HepG2 (cell line): Measurements from ENCODE around the gene PHB1. TPM values are rescaled to one million over a fixed set of nuclear protein-coding genes. Genes with fewer than 3 reads are reported as not detected.

ENCODE experiments used
- ETV6 ChIP-seq: sonication (generic); formaldehyde crosslinking; conservative IDR thresholded peaks from 2 replicates; pipeline ENCODE4 v1.4.0; 2020; ENCODE audit warnings: missing genetic modification reagents
- FOXO1 ChIP-seq: sonication (generic); formaldehyde crosslinking; IDR thresholded peaks from 2 replicates; pipeline ENCODE4 v1.4.0; 2020; ENCODE audit warnings: missing genetic modification reagents
- KLF11 ChIP-seq: IDR thresholded peaks from 2 replicates; pipeline ENCODE4 v1.6.1; 2016; ENCODE audit warnings: missing compliant biosample characterization
- LCORL ChIP-seq, 2 experiments: fragments of 450-650 bp in 1 of 2; sonication (generic) in 1 of 2; formaldehyde crosslinking in 1 of 2; IDR thresholded peaks; 2 replicates each; pipeline versions ENCODE4 v1.5.0 to v1.6.1; 2017 to 2020; ENCODE audit warnings: antibody characterized with exemption in 1 of 2, missing genetic modification reagents in 1 of 2
- NFYC ChIP-seq: IDR thresholded peaks from 2 replicates; pipeline ENCODE4 v1.6.1; 2016; ENCODE audit warnings: missing genetic modification reagents, missing compliant biosample characterization
- SNAI1 ChIP-seq: sonication (generic); formaldehyde crosslinking; IDR thresholded peaks from 2 replicates; pipeline ENCODE4 v1.5.0; 2020; ENCODE audit warnings: mild to moderate bottlenecking, missing genetic modification reagents, borderline replicate concordance
- ZNF251 ChIP-seq: sonication (generic); formaldehyde crosslinking; IDR thresholded peaks from 2 replicates; pipeline ENCODE4 v1.9.0; 2021; ENCODE audit warnings: mild to moderate bottlenecking, missing genetic modification reagents
- ZNF264 ChIP-seq: sonication (generic); formaldehyde crosslinking; IDR thresholded peaks from 2 replicates; pipeline ENCODE4 v1.4.0; 2020; ENCODE audit warnings: missing genetic modification reagents
- ZNF282 ChIP-seq: fragments of 450-650 bp; IDR thresholded peaks from 2 replicates; pipeline ENCODE4 v1.6.1; 2018; ENCODE audit not compliant: partially characterized antibody
- polyA plus RNA-seq, 8 experiments: library from polyadenylated mRNA; depleted of rRNA in 3 of 8; stranded (reverse) in 7 of 8; unstranded in 1 of 8; fragments of >200 nt; fragmentation: Illumina TruSeq in 4 of 8; extraction: Trizol in 4 of 8; gene quantifications; 2 replicates each; pipeline versions ENCODE4 v1.2.1 to v1.2.3, GENCODE V29; 2011 to 2016; ENCODE audit warnings: low read depth in 4 of 8, missing spikeins in 1 of 8, mixed read lengths in 1 of 8; ENCODE audit not compliant: insufficient read depth in 1 of 8
- total RNA-seq, 5 experiments: library from RNA; depleted of rRNA; stranded (reverse); fragments of >200 nt; fragmentation: Illumina TruSeq; extraction: Trizol; gene quantifications; 2 replicates each; pipeline ENCODE4 v1.2.3, GENCODE V29; 2016; ENCODE audit warnings: low read depth in 1 of 5
- TF ChIP-seq, protein P1 (sequence below): sonication (generic); formaldehyde crosslinking; IDR thresholded peaks from 2 replicates; pipeline ENCODE4 v1.5.0; 2020; ENCODE audit warnings: mild to moderate bottlenecking, missing genetic modification reagents, borderline replicate concordance
- TF ChIP-seq, protein P2 (sequence below): sonication (generic); formaldehyde crosslinking; conservative IDR thresholded peaks from 2 replicates; pipeline ENCODE4 v1.4.0; 2020; ENCODE audit warnings: missing genetic modification reagents
- TF ChIP-seq, protein P3 (sequence below): sonication (generic); formaldehyde crosslinking; IDR thresholded peaks from 2 replicates; pipeline ENCODE4 v1.8.0; 2022; ENCODE audit warnings: mild to moderate bottlenecking, missing genetic modification reagents; ENCODE audit not compliant: insufficient replicate concordance
- TF ChIP-seq, protein P4 (sequence below): sonication (generic); formaldehyde crosslinking; IDR thresholded peaks from 2 replicates; pipeline ENCODE4 v1.5.0; 2020; ENCODE audit warnings: missing genetic modification reagents
- TF ChIP-seq, protein P5 (sequence below): sonication (generic); formaldehyde crosslinking; IDR thresholded peaks from 2 replicates; pipeline ENCODE4 v1.4.0; 2020; ENCODE audit warnings: missing genetic modification reagents, borderline replicate concordance

PHB1 gene
- total and polyA plus RNA-seq, 2 of the 13 experiments (the other 11 are each of a cell fraction or from before 2014, with no cell fraction given) = 515 to 688 TPM

DNA sequence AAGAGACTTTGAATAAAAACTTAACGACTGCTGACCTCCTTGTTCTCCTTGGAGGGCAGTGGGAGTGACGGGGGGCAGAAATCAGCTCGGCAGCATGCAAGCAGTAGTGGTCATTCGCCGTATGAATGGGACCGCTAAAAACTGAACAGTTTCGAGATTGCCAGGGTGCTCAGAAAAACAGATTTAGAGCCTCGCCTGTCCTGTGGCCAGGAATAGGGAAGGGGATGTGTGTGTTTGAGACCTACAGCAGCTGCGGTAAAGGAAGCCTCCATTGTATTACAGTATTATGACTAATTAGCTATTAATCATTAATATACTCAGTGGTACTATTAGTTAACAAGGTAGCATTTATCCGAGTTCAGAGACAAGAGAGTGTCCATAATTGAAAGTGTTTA is 52.0 kb downstream of the PHB1 start (continued):
- TF ChIP-seq ZNF264 = 0 out of 2 replicates have a peak, but pooled peaks have one; percentile 39
- TF ChIP-seq NFYC (CRISPR knock-in tag) = no peak
- TF ChIP-seq, protein P1, sequence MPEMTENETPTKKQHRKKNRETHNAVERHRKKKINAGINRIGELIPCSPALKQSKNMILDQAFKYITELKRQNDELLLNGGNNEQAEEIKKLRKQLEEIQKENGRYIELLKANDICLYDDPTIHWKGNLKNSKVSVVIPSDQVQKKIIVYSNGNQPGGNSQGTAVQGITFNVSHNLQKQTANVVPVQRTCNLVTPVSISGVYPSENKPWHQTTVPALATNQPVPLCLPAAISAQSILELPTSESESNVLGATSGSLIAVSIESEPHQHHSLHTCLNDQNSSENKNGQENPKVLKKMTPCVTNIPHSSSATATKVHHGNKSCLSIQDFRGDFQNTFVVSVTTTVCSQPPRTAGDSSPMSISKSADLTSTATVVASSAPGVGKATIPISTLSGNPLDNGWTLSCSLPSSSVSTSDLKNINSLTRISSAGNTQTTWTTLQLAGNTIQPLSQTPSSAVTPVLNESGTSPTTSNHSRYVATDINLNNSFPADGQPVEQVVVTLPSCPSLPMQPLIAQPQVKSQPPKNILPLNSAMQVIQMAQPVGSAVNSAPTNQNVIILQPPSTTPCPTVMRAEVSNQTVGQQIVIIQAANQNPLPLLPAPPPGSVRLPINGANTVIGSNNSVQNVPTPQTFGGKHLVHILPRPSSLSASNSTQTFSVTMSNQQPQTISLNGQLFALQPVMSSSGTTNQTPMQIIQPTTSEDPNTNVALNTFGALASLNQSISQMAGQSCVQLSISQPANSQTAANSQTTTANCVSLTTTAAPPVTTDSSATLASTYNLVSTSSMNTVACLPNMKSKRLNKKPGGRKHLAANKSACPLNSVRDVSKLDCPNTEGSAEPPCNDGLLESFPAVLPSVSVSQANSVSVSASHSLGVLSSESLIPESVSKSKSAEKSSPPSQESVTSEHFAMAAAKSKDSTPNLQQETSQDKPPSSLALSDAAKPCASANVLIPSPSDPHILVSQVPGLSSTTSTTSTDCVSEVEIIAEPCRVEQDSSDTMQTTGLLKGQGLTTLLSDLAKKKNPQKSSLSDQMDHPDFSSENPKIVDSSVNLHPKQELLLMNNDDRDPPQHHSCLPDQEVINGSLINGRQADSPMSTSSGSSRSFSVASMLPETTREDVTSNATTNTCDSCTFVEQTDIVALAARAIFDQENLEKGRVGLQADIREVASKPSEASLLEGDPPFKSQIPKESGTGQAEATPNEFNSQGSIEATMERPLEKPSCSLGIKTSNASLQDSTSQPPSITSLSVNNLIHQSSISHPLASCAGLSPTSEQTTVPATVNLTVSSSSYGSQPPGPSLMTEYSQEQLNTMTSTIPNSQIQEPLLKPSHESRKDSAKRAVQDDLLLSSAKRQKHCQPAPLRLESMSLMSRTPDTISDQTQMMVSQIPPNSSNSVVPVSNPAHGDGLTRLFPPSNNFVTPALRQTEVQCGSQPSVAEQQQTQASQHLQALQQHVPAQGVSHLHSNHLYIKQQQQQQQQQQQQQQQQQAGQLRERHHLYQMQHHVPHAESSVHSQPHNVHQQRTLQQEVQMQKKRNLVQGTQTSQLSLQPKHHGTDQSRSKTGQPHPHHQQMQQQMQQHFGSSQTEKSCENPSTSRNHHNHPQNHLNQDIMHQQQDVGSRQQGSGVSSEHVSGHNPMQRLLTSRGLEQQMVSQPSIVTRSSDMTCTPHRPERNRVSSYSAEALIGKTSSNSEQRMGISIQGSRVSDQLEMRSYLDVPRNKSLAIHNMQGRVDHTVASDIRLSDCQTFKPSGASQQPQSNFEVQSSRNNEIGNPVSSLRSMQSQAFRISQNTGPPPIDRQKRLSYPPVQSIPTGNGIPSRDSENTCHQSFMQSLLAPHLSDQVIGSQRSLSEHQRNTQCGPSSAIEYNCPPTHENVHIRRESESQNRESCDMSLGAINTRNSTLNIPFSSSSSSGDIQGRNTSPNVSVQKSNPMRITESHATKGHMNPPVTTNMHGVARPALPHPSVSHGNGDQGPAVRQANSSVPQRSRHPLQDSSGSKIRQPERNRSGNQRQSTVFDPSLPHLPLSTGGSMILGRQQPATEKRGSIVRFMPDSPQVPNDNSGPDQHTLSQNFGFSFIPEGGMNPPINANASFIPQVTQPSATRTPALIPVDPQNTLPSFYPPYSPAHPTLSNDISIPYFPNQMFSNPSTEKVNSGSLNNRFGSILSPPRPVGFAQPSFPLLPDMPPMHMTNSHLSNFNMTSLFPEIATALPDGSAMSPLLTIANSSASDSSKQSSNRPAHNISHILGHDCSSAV (CRISPR knock-in tag) = no peak
- TF ChIP-seq, protein P2, sequence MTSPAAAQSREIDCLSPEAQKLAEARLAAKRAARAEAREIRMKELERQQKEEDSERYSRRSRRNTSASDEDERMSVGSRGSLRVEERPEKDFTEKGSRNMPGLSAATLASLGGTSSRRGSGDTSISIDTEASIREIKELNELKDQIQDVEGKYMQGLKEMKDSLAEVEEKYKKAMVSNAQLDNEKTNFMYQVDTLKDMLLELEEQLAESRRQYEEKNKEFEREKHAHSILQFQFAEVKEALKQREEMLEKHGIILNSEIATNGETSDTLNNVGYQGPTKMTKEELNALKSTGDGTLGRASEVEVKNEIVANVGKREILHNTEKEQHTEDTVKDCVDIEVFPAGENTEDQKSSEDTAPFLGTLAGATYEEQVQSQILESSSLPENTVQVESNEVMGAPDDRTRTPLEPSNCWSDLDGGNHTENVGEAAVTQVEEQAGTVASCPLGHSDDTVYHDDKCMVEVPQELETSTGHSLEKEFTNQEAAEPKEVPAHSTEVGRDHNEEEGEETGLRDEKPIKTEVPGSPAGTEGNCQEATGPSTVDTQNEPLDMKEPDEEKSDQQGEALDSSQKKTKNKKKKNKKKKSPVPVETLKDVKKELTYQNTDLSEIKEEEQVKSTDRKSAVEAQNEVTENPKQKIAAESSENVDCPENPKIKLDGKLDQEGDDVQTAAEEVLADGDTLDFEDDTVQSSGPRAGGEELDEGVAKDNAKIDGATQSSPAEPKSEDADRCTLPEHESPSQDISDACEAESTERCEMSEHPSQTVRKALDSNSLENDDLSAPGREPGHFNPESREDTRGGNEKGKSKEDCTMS (CRISPR knock-in tag) = no peak
- no peak for TF ChIP-seq LCORL (IDR thresholded peaks at IDR 0.05)
- TF ChIP-seq LCORL (CRISPR knock-in tag; IDR thresholded peaks at IDR 0.05) = no peak; the same call in 1 of the 2 replicates
- TF ChIP-seq FOXO1 (CRISPR knock-in tag) = no peak
- TF ChIP-seq ZNF251 (CRISPR knock-in tag) = no peak
- peak; percentile 55; the same call in 1 of the 2 replicates for TF ChIP-seq SNAI1
- no peak for TF ChIP-seq ZNF282
- peak; percentile 1; the same call in 1 of the 2 replicates for TF ChIP-seq KLF11 (CRISPR knock-in tag)
- TF ChIP-seq, protein P3, sequence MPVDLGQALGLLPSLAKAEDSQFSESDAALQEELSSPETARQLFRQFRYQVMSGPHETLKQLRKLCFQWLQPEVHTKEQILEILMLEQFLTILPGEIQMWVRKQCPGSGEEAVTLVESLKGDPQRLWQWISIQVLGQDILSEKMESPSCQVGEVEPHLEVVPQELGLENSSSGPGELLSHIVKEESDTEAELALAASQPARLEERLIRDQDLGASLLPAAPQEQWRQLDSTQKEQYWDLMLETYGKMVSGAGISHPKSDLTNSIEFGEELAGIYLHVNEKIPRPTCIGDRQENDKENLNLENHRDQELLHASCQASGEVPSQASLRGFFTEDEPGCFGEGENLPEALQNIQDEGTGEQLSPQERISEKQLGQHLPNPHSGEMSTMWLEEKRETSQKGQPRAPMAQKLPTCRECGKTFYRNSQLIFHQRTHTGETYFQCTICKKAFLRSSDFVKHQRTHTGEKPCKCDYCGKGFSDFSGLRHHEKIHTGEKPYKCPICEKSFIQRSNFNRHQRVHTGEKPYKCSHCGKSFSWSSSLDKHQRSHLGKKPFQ (CRISPR knock-in tag) = no peak
- TF ChIP-seq, protein P4, sequence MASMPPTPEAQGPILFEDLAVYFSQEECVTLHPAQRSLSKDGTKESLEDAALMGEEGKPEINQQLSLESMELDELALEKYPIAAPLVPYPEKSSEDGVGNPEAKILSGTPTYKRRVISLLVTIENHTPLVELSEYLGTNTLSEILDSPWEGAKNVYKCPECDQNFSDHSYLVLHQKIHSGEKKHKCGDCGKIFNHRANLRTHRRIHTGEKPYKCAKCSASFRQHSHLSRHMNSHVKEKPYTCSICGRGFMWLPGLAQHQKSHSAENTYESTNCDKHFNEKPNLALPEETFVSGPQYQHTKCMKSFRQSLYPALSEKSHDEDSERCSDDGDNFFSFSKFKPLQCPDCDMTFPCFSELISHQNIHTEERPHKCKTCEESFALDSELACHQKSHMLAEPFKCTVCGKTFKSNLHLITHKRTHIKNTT (CRISPR knock-in tag) = no peak
- TF ChIP-seq ETV6 = no peak
- TF ChIP-seq, protein P5, sequence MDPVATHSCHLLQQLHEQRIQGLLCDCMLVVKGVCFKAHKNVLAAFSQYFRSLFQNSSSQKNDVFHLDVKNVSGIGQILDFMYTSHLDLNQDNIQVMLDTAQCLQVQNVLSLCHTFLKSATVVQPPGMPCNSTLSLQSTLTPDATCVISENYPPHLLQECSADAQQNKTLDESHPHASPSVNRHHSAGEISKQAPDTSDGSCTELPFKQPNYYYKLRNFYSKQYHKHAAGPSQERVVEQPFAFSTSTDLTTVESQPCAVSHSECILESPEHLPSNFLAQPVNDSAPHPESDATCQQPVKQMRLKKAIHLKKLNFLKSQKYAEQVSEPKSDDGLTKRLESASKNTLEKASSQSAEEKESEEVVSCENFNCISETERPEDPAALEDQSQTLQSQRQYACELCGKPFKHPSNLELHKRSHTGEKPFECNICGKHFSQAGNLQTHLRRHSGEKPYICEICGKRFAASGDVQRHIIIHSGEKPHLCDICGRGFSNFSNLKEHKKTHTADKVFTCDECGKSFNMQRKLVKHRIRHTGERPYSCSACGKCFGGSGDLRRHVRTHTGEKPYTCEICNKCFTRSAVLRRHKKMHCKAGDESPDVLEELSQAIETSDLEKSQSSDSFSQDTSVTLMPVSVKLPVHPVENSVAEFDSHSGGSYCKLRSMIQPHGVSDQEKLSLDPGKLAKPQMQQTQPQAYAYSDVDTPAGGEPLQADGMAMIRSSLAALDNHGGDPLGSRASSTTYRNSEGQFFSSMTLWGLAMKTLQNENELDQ = no peak
